ENCODE data around the gene ADAMTS17. TPM values are rescaled to one million over a fixed set of nuclear protein-coding genes. Genes with fewer than 3 reads are reported as not detected.

The ADAMTS17 gene
- polyA plus RNA-seq, 4 donors = 0.45 to 3.1 (median 1.2) TPM

DNA sequence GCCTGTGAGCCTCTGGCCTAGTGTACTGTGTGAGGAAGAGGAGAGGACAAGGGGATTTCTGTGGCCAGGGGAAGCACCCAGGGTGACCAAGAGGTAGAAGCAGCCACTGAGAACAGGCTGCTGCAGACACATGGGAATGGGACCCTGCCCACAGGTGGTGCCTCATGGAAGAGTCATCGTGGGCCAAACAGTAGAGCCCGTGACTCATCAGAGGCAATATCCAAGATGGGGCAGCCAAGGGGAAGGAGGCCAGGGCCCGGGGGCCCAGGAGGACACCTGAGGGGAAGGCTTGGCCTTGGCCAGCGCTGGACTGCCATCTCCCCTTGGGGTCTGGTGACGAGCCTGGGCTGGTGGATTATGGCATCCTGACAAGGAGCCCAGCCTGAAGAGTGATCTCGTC, 333.5 kb downstream of the ADAMTS17 start:
- no peak overlapping the region for H3K27ac ChIP-seq (ENCODE audit: low read depth in 1 of 3, low read length in 2 of 3)
- FAIRE-seq = no peak
- no peak overlapping the region for H3K4me3 ChIP-seq (ENCODE audit: low read depth in 1 of 3, low read length in 3 of 3)

DNA sequence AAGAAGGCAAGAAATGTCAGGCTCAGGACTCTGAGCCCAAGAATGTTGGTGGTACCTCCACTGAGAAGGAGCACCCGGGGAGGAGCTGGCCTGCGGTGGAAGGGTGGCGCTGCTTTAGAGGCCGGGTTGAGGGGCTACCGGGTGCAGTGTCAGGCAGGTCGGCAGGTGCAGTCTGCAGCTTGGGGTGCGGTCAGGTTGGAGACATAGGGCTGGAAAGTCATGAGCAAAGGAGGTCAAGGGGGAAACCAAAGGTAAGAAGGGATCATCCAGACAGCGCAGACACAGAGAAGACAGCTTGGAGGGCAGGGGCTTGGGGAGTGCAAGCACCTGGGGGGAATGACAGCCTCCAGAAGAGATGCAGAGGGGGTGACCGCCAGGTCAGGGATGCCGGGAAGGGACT, 334.2 kb downstream of the ADAMTS17 start:
- WGBS, 3 donors = 92 to 96% (median 95%) methylated on average over 10 of the region's 10 CpGs

More for the DNA sequence above, 333.5 kb downstream of the ADAMTS17 start:
- H3K27me3 ChIP-seq (ENCODE audit: control insufficient read depth in 3 of 3, insufficient read depth in 3 of 3, low read length in 3 of 3) = no peaks in the 10 kb centered on the region
- no peaks in the 10 kb centered on the region for H3K36me3 ChIP-seq (ENCODE audit: control insufficient read depth in 3 of 3, insufficient read depth in 2 of 3, low read depth in 1 of 3, low read length in 3 of 3)
- no peaks in the 10 kb centered on the region for H3K9me3 ChIP-seq (ENCODE audit: control insufficient read depth in 2 of 2, insufficient read depth in 1 of 2, low read depth in 1 of 2, low read length in 1 of 2)
- WGBS, 3 donors = 79 to 90% (median 88%) methylated on average over 6 of the region's 6 CpGs
- DNase-seq = no peak
- H3K4me1 ChIP-seq (ENCODE audit: control insufficient read depth in 3 of 3, insufficient read depth in 2 of 3, low read depth in 1 of 3, low read length in 2 of 3) = no peaks in the 10 kb centered on the region

DNA sequence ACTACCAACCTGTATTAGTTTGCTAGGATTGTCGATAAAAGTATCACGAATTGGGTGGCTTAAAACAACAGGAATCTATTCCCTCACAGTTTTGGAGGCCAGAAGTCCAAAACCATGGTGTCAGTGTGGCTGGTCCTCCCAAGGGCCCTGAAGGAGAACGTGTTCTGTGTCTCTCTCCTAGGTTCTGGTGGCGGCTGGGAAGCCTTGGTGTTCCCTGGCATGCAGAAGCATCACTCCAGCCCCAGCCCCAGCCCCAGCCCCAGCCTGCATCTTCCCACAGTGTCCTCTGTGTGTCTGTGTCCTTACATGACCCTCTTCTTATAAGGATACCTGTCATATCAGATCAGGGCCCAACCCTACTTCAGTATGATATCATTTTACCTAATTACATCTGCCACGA, 336.1 kb downstream of the ADAMTS17 start:
- WGBS, 3 donors = 76 to 82% (median 78%) methylated on average over 5 of the region's 5 CpGs
- no peak for DNase-seq
- H3K27ac ChIP-seq (ENCODE audit: low read depth in 1 of 3, low read length in 2 of 3) = no peak overlapping the region
- H3K9me3 ChIP-seq (ENCODE audit: control insufficient read depth in 2 of 2, insufficient read depth in 1 of 2, low read depth in 1 of 2, low read length in 1 of 2) = no peaks in the 10 kb centered on the region
- FAIRE-seq = no peak
- H3K4me3 ChIP-seq (ENCODE audit: low read depth in 1 of 3, low read length in 3 of 3) = no peak overlapping the region
- no peaks in the 10 kb centered on the region for H3K27me3 ChIP-seq (ENCODE audit: control insufficient read depth in 3 of 3, insufficient read depth in 3 of 3, low read length in 3 of 3)
- no peaks in the 10 kb centered on the region for H3K4me1 ChIP-seq (ENCODE audit: control insufficient read depth in 3 of 3, insufficient read depth in 2 of 3, low read depth in 1 of 3, low read length in 2 of 3)
- H3K36me3 ChIP-seq (ENCODE audit: control insufficient read depth in 3 of 3, insufficient read depth in 2 of 3, low read depth in 1 of 3, low read length in 3 of 3) = no peaks in the 10 kb centered on the region

More for the DNA sequence above, 334.2 kb downstream of the ADAMTS17 start:
- DNase-seq = no peak
- Histone ChIP-seq H3K4me3 (ENCODE audit: low read depth in 1 of 3, low read length in 3 of 3) (no peak overlapping the region), H3K36me3 (ENCODE audit: control insufficient read depth in 3 of 3, insufficient read depth in 2 of 3, low read depth in 1 of 3, low read length in 3 of 3) (no peaks in the 10 kb centered on the region), H3K27me3 (ENCODE audit: control insufficient read depth in 3 of 3, insufficient read depth in 3 of 3, low read length in 3 of 3) (no peaks in the 10 kb centered on the region), H3K9me3 (ENCODE audit: control insufficient read depth in 2 of 2, insufficient read depth in 1 of 2, low read depth in 1 of 2, low read length in 1 of 2) (no peaks in the 10 kb centered on the region), H3K27ac (ENCODE audit: low read depth in 1 of 3, low read length in 2 of 3) (no peak overlapping the region), H3K4me1 (ENCODE audit: control insufficient read depth in 3 of 3, insufficient read depth in 2 of 3, low read depth in 1 of 3, low read length in 2 of 3) (no peaks in the 10 kb centered on the region)
- FAIRE-seq = no peak

DNA sequence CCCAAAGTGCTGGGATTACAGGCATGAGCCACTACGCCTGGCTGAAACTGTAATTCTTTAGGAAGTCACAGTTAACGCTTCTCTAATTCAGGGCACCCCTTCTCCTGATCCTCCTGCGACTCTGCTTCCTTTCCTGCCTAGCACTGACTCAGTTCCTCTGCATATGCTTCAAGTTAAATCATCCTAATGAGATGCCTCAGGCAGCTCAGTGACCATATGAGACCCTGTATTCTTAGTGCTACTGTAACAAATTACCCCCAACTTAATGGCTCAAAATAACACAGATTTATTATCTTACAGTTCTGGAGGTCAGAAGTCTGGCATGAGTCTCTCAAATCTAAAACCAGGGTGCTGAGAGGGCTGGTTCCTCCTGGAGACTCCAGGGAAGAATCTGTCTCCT, 336.8 kb downstream of the ADAMTS17 start:
- no peak for DNase-seq
- Histone ChIP-seq H3K9me3 (ENCODE audit: control insufficient read depth in 2 of 2, insufficient read depth in 1 of 2, low read depth in 1 of 2, low read length in 1 of 2) (no peaks in the 10 kb centered on the region), H3K4me3 (ENCODE audit: low read depth in 1 of 3, low read length in 3 of 3) (no peak overlapping the region), H3K36me3 (ENCODE audit: control insufficient read depth in 3 of 3, insufficient read depth in 2 of 3, low read depth in 1 of 3, low read length in 3 of 3) (no peaks in the 10 kb centered on the region), H3K27me3 (ENCODE audit: control insufficient read depth in 3 of 3, insufficient read depth in 3 of 3, low read length in 3 of 3) (no peaks in the 10 kb centered on the region), H3K27ac (ENCODE audit: low read depth in 1 of 3, low read length in 2 of 3) (no peak overlapping the region), H3K4me1 (ENCODE audit: control insufficient read depth in 3 of 3, insufficient read depth in 2 of 3, low read depth in 1 of 3, low read length in 2 of 3) (no peaks in the 10 kb centered on the region)
- no peak for FAIRE-seq
- WGBS, 3 donors = 78 to 94% (median 80%) methylated on average over 3 of the region's 3 CpGs

DNA sequence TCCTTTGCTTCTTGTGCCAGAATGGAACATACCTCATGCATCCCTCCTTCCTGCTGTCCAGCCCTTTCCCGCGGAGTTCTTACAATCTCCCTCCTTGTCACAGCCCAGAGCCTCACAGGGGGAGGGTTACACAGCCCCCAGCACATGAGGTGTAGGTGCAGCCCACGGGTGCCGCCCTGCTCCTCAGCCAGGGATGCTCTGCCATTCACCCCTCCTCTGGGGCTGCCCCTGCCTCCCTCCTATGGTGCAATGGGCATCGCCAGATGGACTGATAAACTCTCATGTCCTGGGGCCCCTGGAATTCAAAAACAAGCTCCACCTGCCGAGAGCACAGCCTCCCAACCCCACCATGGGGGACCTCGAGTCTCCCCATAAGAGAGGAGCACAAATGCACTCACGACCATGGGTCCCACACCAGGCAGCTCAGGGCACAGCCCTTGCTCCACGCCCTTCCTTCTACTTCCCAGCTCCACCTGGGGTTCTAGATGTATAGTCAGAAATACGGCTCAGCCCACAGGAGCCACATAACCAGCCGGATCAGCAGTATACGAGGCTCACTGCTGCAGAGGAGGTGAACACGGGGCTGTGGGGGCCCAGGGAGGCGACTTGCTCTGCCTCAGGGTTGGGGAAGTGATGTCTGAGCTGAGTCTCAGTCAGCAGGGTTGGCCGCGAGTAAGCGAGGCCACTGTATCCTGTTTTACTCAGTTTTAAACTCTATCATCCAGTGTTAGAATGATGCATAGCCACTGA, 338.8 kb downstream of the ADAMTS17 start:
- H3K4me1 ChIP-seq (ENCODE audit: control insufficient read depth in 3 of 3, insufficient read depth in 2 of 3, low read depth in 1 of 3, low read length in 2 of 3) = no peaks in the 10 kb centered on the region
- no peak for FAIRE-seq
- 82 to 95% (median 86%) methylated on average over 17 of the region's 17 CpGs for WGBS, 3 donors

DNA sequence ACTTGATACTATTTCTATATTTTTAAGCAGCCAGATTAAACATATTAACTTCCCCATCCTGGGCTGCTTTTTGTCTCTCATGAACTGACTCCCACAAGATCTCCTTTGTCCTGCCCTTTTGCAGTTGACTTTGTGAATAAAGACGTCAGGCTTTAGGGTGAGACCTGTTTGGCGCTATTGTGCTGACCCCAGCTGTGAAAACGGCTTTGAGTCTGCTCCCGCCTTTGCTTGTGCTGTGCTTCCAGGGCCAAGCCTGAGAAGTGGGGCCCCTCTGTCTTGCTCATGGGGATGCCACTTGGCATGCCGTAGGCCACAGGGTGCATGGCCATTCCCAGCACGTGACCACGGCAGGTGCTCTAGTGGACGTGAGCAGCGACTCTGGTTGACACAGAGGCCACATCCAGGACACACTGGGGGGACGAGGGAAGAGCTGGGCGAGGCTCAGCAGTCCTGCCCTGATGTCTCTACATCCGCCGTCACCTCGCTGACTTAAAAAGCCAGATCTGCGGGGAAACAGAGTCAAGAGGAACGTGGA, 339.6 kb downstream of the ADAMTS17 start:
- Histone ChIP-seq H3K4me3 (ENCODE audit: low read depth in 1 of 3, low read length in 3 of 3) (no peak overlapping the region), H3K9me3 (ENCODE audit: control insufficient read depth in 2 of 2, insufficient read depth in 1 of 2, low read depth in 1 of 2, low read length in 1 of 2) (no peaks in the 10 kb centered on the region), H3K4me1 (ENCODE audit: control insufficient read depth in 3 of 3, insufficient read depth in 2 of 3, low read depth in 1 of 3, low read length in 2 of 3) (no peaks in the 10 kb centered on the region), H3K27ac (ENCODE audit: low read depth in 1 of 3, low read length in 2 of 3) (no peak overlapping the region), H3K27me3 (ENCODE audit: control insufficient read depth in 3 of 3, insufficient read depth in 3 of 3, low read length in 3 of 3) (no peaks in the 10 kb centered on the region), H3K36me3 (ENCODE audit: control insufficient read depth in 3 of 3, insufficient read depth in 2 of 3, low read depth in 1 of 3, low read length in 3 of 3) (no peaks in the 10 kb centered on the region)
- WGBS, 3 donors = 71 to 87% (median 79%) methylated on average over 16 of the region's 16 CpGs
- FAIRE-seq (no peak), DNase-seq (no peak)

More for the DNA sequence above, 338.8 kb downstream of the ADAMTS17 start:
- Histone ChIP-seq H3K27me3 (ENCODE audit: control insufficient read depth in 3 of 3, insufficient read depth in 3 of 3, low read length in 3 of 3) (no peaks in the 10 kb centered on the region), H3K9me3 (ENCODE audit: control insufficient read depth in 2 of 2, insufficient read depth in 1 of 2, low read depth in 1 of 2, low read length in 1 of 2) (no peaks in the 10 kb centered on the region), H3K27ac (ENCODE audit: low read depth in 1 of 3, low read length in 2 of 3) (no peak overlapping the region), H3K36me3 (ENCODE audit: control insufficient read depth in 3 of 3, insufficient read depth in 2 of 3, low read depth in 1 of 3, low read length in 3 of 3) (no peaks in the 10 kb centered on the region), H3K4me3 (ENCODE audit: low read depth in 1 of 3, low read length in 3 of 3) (no peak overlapping the region)
- no peak for DNase-seq

DNA sequence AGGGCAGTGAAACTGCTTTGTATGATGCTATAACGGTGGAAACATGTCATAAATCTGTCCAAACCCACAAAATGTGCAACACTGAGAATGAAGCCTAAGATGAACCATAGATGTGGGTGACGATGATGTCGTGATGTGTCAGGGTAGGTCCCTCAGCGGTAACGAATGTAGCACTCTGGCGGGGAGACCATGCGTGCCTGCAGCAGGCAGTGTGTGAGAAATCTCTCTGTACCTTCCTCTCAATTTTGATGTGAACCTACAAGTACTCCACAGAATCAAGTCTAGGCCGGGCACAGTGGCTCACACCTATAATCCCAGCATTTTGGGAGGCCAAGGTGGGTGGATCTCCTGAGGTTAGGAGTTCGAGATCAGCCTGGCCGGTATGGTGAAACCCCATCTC, 340.4 kb downstream of the ADAMTS17 start:
- WGBS, 3 donors = 89 to 92% (median 91%) methylated on average over 10 of the region's 10 CpGs
- FAIRE-seq = no peak
- no peak overlapping the region for H3K27ac ChIP-seq (ENCODE audit: low read depth in 1 of 3, low read length in 2 of 3)
- no peaks in the 10 kb centered on the region for H3K27me3 ChIP-seq (ENCODE audit: control insufficient read depth in 3 of 3, insufficient read depth in 3 of 3, low read length in 3 of 3)
- no peaks in the 10 kb centered on the region for H3K4me1 ChIP-seq (ENCODE audit: control insufficient read depth in 3 of 3, insufficient read depth in 2 of 3, low read depth in 1 of 3, low read length in 2 of 3)
- H3K36me3 ChIP-seq (ENCODE audit: control insufficient read depth in 3 of 3, insufficient read depth in 2 of 3, low read depth in 1 of 3, low read length in 3 of 3) = no peaks in the 10 kb centered on the region
- H3K9me3 ChIP-seq (ENCODE audit: control insufficient read depth in 2 of 2, insufficient read depth in 1 of 2, low read depth in 1 of 2, low read length in 1 of 2) = no peaks in the 10 kb centered on the region
- no peak overlapping the region for H3K4me3 ChIP-seq (ENCODE audit: low read depth in 1 of 3, low read length in 3 of 3)
- DNase-seq = no peak

DNA sequence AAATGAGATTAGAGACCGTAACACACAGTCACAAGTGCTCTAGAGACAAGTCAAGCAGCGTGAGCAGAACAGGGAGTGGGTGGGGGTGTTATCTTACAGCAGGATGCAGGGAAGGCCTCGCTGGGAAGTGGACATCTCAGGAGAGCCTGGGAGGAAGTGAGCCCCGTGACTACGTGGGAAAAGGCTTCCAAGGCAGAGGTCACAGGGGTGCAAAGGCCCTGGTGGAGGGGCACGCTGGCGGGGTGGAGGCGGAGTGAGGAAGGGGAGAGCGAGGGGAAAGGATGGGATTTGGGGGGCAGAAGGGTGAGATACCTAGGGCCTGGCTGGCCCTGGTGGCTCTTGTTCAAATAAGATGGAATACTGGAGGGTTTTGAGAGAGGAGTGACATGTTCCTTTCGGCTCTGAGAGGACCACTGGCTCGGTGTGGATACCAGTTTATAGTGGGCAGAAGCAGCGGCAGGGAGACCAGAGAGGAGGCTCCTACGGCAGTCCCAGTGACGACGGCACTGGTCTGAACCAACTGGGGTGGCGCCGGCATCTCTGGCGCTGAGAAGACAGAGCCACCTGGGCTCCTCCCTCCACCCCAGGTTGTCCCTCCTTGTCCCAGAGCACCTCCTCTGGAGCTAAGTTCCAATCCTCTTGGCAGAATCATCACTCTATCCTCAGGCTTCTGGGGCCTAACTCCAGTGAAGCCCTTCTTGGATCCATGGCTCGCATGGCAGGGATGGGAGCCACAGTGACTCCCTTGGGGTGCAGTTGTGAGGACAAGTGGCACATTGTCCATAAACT, 342.3 kb downstream of the ADAMTS17 start:
- WGBS, 3 donors = 89 to 93% (median 89%) methylated on average over 19 of the region's 19 CpGs
- Histone ChIP-seq H3K27me3 (ENCODE audit: control insufficient read depth in 3 of 3, insufficient read depth in 3 of 3, low read length in 3 of 3) (no peaks in the 10 kb centered on the region), H3K4me1 (ENCODE audit: control insufficient read depth in 3 of 3, insufficient read depth in 2 of 3, low read depth in 1 of 3, low read length in 2 of 3) (no peaks in the 10 kb centered on the region), H3K27ac (ENCODE audit: low read depth in 1 of 3, low read length in 2 of 3) (no peak overlapping the region), H3K36me3 (ENCODE audit: control insufficient read depth in 3 of 3, insufficient read depth in 2 of 3, low read depth in 1 of 3, low read length in 3 of 3) (no peaks in the 10 kb centered on the region), H3K9me3 (ENCODE audit: control insufficient read depth in 2 of 2, insufficient read depth in 1 of 2, low read depth in 1 of 2, low read length in 1 of 2) (no peaks in the 10 kb centered on the region), H3K4me3 (ENCODE audit: low read depth in 1 of 3, low read length in 3 of 3) (no peak overlapping the region)
- DNase-seq (no peak), FAIRE-seq (no peak)
